Esophagus squamous epithelium (tissue), 5 donors: Measurements from ENCODE around the gene RAPGEF4. TPM values are rescaled to one million over a fixed set of nuclear protein-coding genes. Genes with fewer than 3 reads are reported as not detected.

Source experiments
- DNase-seq: peaks from one replicate; lab custom pipeline; 2025; lab: John Stamatoyannopoulos, UW
- H3K27ac ChIP-seq, 4 donors: fragments of 200-600 bp; sonication (generic); one replicate each; pipeline ENCODE4 v1.5.1; 2016 to 2019; ENCODE audit warnings: mild to moderate bottlenecking in 1 of 4
- H3K27me3 ChIP-seq, 4 donors: fragments of 200-600 bp; sonication (generic); 1 replicate in 3 of 4; 2 replicates in 1 of 4; pipeline versions ENCODE4 v1.5.1 to v1.6.0; 2017 to 2021; ENCODE audit warnings: antibody characterized with exemption in 1 of 4
- H3K36me3 ChIP-seq, 3 donors: fragments of 200-600 bp; sonication (generic); one replicate each; pipeline ENCODE4 v1.5.1; 2016 to 2019
- H3K4me1 ChIP-seq, 3 donors: fragments of 200-600 bp; sonication (generic); one replicate each; pipeline ENCODE4 v1.5.1; 2017 to 2019
- H3K4me3 ChIP-seq, 4 donors: fragments of 200-600 bp; sonication (generic); 1 replicate in 3 of 4; 2 replicates in 1 of 4; pipeline ENCODE4 v1.5.1; 2016 to 2019; ENCODE audit warnings: mild to moderate bottlenecking in 2 of 4, moderate library complexity in 1 of 4
- H3K9me3 ChIP-seq, 3 donors: fragments of 200-600 bp; sonication (generic); one replicate each; pipeline ENCODE4 v1.5.1; 2016 to 2019
- POLR2A ChIP-seq, 4 donors: fragments of 450-650 bp; IDR thresholded peaks; one replicate each; pipeline ENCODE4 v1.6.1; 2017; ENCODE audit warnings: antibody characterized with exemption in 4 of 4, mild to moderate bottlenecking in 4 of 4, moderate library complexity in 3 of 4
- WGBS, 2 donors: methylation state at CpG; one replicate each; pipeline ENCODE4 v1.1.5; 2018; 5-methylcytosine and 5-hydroxymethylcytosine counted together
- intact Hi-C: fragments of 100-400 bp; cut with DNase I; formaldehyde crosslinking; loops from one replicate; pipeline ENCODE4 v1.15.0; 2022
- total RNA-seq, 4 donors: library from RNA; depleted of rRNA; stranded (reverse); fragments of >200 nt; gene quantifications; one replicate each; pipeline ENCODE4 v1.1.0, GENCODE V29; 2016
- TF ChIP-seq, protein P1 (sequence below), 6 experiments: fragments of 450-650 bp in 4 of 6; fragments of 200-600 bp in 2 of 6; sonication (generic) in 2 of 6; IDR thresholded peaks; one replicate each; pipeline ENCODE4 v1.5.1; 2016 to 2019; ENCODE audit warnings: antibody characterized with exemption in 6 of 6, mild to moderate bottlenecking in 4 of 6, moderate library complexity in 4 of 6
- donor health status: DM: yes; HTN: yes; CAD: no.

Gene RAPGEF4
- total RNA-seq, 4 donors from 2014 or later, result 2.6 to 11.1 (median 2.9) TPM

DNA sequence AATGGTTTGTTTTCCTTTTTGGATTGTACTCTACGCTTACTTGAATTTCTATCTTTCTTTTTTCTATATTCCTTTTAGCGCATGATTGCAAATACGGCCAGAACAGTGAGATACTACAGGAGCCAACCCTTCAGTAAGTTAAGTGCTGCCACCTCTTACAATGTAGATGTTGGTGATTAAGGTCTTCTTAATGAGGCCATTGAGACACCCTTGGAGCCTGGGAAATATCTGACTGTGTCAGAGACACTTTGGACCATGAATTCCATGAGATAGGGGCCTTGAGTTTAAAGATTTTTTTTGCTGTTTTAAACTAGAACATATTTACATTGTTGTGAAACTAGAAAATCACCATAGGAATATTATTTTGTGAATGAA, 312.9 kb downstream of the RAPGEF4 start:
- 62 to 67% methylated on average over 3 of the region's 3 CpGs for WGBS, 2 donors
- no peak for DNase-seq
- Histone ChIP-seq H3K27me3 (no peaks in the 10 kb centered on the region), H3K27ac (peak overlapping the region; percentile 56 to 86 (median 79)), H3K4me1 (peaks cover 11 to 44% (median 14%) of the 10 kb centered on the region in 3 donors), H3K9me3 (no peaks in the 10 kb centered on the region), H3K36me3 (no peaks in the 10 kb centered on the region), H3K4me3 (no peak overlapping the region)
- TF ChIP-seq POLR2A (IDR thresholded peaks at IDR 0.05), result no peak
- TF ChIP-seq, protein P1, sequence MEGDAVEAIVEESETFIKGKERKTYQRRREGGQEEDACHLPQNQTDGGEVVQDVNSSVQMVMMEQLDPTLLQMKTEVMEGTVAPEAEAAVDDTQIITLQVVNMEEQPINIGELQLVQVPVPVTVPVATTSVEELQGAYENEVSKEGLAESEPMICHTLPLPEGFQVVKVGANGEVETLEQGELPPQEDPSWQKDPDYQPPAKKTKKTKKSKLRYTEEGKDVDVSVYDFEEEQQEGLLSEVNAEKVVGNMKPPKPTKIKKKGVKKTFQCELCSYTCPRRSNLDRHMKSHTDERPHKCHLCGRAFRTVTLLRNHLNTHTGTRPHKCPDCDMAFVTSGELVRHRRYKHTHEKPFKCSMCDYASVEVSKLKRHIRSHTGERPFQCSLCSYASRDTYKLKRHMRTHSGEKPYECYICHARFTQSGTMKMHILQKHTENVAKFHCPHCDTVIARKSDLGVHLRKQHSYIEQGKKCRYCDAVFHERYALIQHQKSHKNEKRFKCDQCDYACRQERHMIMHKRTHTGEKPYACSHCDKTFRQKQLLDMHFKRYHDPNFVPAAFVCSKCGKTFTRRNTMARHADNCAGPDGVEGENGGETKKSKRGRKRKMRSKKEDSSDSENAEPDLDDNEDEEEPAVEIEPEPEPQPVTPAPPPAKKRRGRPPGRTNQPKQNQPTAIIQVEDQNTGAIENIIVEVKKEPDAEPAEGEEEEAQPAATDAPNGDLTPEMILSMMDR (IDR thresholded peaks at IDR 0.05), result no peak
- intact Hi-C loops, result no loop called here

DNA sequence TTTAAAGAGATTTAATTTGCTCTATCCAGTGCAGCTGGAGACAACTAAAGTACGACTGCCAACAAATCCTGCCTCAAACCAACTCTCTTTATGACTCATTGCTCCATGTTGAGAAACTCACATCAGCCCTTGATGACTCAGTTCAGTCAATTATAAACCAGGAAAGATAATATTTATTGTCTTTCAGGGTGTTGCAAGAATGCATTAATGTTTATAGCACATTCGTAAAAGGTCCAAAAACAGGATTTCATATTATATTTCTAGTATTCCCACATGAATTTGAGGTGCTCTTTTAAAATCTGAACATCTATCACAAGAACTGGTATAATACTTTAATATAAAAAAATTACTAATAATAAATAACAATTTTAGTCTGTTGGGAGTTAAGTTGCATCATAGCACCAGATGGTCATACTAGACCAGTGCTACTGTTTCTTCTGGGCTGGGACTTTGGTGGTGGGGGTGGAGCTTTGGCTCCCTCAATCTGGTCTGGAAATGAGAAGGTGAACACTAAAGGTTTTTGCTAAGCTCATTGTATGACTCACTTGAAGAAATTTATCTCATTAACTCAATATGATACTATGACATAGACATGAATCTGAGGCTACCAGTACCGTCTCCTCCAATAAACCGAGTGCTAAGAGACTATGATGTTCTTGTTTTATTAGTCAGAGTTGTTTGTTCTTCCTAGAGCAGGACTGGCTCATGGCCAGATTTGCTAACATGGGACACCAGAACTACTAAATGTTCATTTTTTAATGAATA, 313.4 kb downstream of the RAPGEF4 start:
- Histone ChIP-seq H3K27ac (peak overlapping the region; percentile 65 to 86 (median 79)), H3K27me3 (no peaks in the 10 kb centered on the region), H3K9me3 (no peaks in the 10 kb centered on the region), H3K4me3 (no peak overlapping the region), H3K4me1 (peaks cover 11 to 44% (median 14%) of the 10 kb centered on the region in 3 donors), H3K36me3 (no peaks in the 10 kb centered on the region)
- DNase-seq, result no peak
- no peak for TF ChIP-seq POLR2A (IDR thresholded peaks at IDR 0.05)
- TF ChIP-seq, protein P1 (IDR thresholded peaks at IDR 0.05), result no peak
- 2 to 7% methylated on average over 4 of the region's 4 CpGs for WGBS, 2 donors
- intact Hi-C loops, result no loop called here

DNA sequence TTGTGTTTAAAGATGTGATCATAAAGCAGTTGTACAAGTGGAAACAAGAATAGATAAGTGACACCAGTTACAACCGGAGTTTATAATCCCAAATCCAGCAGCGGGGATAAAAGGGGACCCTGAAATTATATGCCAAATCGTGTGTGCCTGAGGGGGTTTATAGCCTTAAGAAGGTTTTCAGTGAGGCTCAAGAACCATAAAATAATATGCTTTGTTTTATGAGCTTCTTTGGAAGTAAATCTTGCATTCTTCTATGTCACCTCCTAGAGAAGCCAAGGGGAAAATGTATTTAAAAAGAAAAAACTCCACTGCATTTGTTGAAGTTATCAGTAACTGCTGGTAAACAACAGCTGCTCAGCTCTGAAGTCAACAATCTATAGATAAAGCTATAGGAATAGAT, 314.2 kb downstream of the RAPGEF4 start:
- Histone ChIP-seq H3K27ac (peak overlapping the region; percentile 65 to 86 (median 76)), H3K27me3 (no peaks in the 10 kb centered on the region), H3K4me3 (no peak overlapping the region), H3K4me1 (peaks cover 11 to 38% (median 14%) of the 10 kb centered on the region in 3 donors), H3K9me3 (no peaks in the 10 kb centered on the region), H3K36me3 (no peaks in the 10 kb centered on the region)
- DNase-seq, result no peak
- intact Hi-C loops, result no loop called here
- TF ChIP-seq POLR2A (IDR thresholded peaks at IDR 0.05), result no peak
- TF ChIP-seq, protein P1 (IDR thresholded peaks at IDR 0.05), result no peak
- WGBS, 2 donors, result 27 to 51% methylated on average over 3 of the region's 3 CpGs

DNA sequence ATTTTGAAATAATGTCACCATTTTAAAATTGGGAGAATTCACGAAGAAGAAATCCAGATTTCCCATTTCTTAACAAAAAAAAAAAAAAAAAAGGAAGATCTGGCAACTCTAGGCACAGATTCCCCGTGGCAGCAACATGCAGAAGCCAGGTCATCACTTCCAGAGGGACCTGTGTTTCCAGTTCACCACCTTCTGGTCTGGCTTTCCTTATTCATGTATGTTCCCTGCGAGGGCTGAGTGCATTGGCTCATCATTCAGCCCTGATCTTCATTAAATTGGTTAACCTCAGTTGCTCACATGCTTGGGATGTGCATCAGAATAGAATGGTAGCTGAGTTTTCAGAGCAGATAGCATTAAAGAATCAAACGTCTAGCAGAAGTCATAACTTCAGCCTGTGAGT, 315.0 kb downstream of the RAPGEF4 start:
- Histone ChIP-seq H3K36me3 (no peaks in the 10 kb centered on the region), H3K9me3 (no peaks in the 10 kb centered on the region), H3K27ac (no peak overlapping the region), H3K4me3 (no peak overlapping the region), H3K27me3 (no peaks in the 10 kb centered on the region), H3K4me1 (peaks cover 11 to 32% (median 14%) of the 10 kb centered on the region in 3 donors)
- intact Hi-C loops, result no loop called here
- 62 to 77% methylated on average over 4 of the region's 4 CpGs for WGBS, 2 donors
- no peak for TF ChIP-seq POLR2A (IDR thresholded peaks at IDR 0.05)
- TF ChIP-seq, protein P1 (IDR thresholded peaks at IDR 0.05), result no peak
- no peak for DNase-seq

DNA sequence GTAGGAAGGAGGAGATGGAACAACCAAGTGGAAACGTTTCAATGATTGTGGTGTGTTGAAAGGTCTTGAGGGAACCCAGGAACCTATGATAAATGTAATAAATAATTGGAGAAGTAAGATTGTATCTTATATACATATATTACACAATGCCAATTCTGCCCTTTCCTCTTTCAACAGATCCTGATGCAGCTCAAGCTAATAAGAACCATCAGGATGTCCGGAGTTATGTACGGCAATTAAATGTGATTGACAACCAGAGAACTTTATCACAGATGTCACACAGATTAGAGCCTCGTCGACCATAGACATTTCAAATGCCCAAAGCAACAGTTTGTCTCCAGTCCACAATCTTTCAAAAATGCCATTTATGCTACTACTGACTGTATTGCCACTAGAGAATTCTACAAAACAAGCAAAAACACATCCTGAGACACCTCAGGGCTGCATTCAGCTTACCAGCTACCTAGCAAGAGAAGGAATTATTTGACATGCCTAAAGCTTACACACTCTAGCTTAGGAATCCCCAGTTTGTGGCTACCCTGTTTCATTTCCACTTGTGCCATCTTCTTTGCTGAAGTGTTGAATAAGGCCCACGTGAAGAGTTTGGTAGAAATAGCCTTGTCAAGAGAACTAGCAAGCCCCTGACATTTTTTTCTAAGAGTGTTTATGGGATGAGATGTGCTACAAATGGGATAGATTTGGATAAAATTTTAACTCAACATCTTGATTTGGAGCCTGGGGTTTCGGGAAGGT, 316.0 kb downstream of the RAPGEF4 start:
- TF ChIP-seq, protein P1 (IDR thresholded peaks at IDR 0.05), result no peak
- no peak for TF ChIP-seq POLR2A (IDR thresholded peaks at IDR 0.05)
- peaks cover 11 to 32% (median 14%) of the 10 kb centered on the region in 3 donors for H3K4me1 ChIP-seq
- no peak overlapping the region for H3K4me3 ChIP-seq
- H3K27me3 ChIP-seq, result no peaks in the 10 kb centered on the region
- intact Hi-C loops, result no loop called here
- no peaks in the 10 kb centered on the region for H3K9me3 ChIP-seq
- H3K36me3 ChIP-seq, result no peaks in the 10 kb centered on the region
- WGBS, 2 donors, result 79 to 84% methylated on average over 7 of the region's 7 CpGs
- H3K27ac ChIP-seq, result no peak overlapping the region
- DNase-seq, result no peak
